GM21447 (cell line): ENCODE data around the gene NACAD.
"Not testable (repeated sequence)": the region's sequence is repeated elsewhere in the genome, so short reads cannot be mapped to it uniquely, and the experiment has no call there.

Experiments used
- ATAC-seq: cut with Tn5 transposase; IDR thresholded peaks from one replicate; pipeline ENCODE4 v1.9.1; 2021; ENCODE audit not compliant: unreplicated experiment

The NACAD gene

GRCh38 chr7:45060295-45060694, 28.5 kb downstream of the NACAD start:
- ATAC-seq, result no peak

- no peak for ATAC-seq
Observed at GRCh38 chr7:45057878-45058277, 30.9 kb downstream of the NACAD start.

- no peak for ATAC-seq
Observed at GRCh38 chr7:45055594-45056219, 33.1 kb downstream of the NACAD start.

- no peak for ATAC-seq
Observed at GRCh38 chr7:45055016-45055415, 33.8 kb downstream of the NACAD start.

- ATAC-seq, result no peak
Observed at GRCh38 chr7:45054442-45054841, 34.3 kb downstream of the NACAD start.

GRCh38 chr7:45053941-45054340, 34.8 kb downstream of the NACAD start:
- no peak for ATAC-seq

- ATAC-seq, result no peak
Observed at GRCh38 chr7:45053401-45053800, 35.4 kb downstream of the NACAD start.

- no peak for ATAC-seq
Observed at GRCh38 chr7:45052011-45052410, 36.8 kb downstream of the NACAD start.

GRCh38 chr7:45050198-45050597, 38.6 kb downstream of the NACAD start:
- ATAC-seq, result no peak

- no peak for ATAC-seq
Observed at GRCh38 chr7:45048748-45049147, 40.0 kb downstream of the NACAD start.

GRCh38 chr7:45044338-45044737, 44.4 kb downstream of the NACAD start:
- ATAC-seq, result no peak

- ATAC-seq, result no peak
Observed at GRCh38 chr7:45039106-45039505, 49.7 kb downstream of the NACAD start.

GRCh38 chr7:45037876-45038275, 50.9 kb downstream of the NACAD start:
- no peak for ATAC-seq

GRCh38 chr7:45036796-45037195, 52.0 kb downstream of the NACAD start:
- no peak for ATAC-seq

GRCh38 chr7:45036317-45036716, 52.5 kb downstream of the NACAD start:
- ATAC-seq, result no peak

- ATAC-seq, result no peak
Observed at GRCh38 chr7:45035893-45036292, 52.9 kb downstream of the NACAD start.

GRCh38 chr7:45035371-45035770, 53.4 kb downstream of the NACAD start:
- ATAC-seq, result no peak

- not testable (repeated sequence) for ATAC-seq
Observed at GRCh38 chr7:45034710-45035109, 54.1 kb downstream of the NACAD start.

- no peak for ATAC-seq
Observed at GRCh38 chr7:45033931-45034290, 54.9 kb downstream of the NACAD start.

GRCh38 chr7:45033261-45033930, 55.4 kb downstream of the NACAD start:
- ATAC-seq, result no peak

- ATAC-seq, result no peak
Observed at GRCh38 chr7:45032421-45032820, 56.3 kb downstream of the NACAD start.

GRCh38 chr7:45031829-45032228, 56.9 kb downstream of the NACAD start:
- no peak for ATAC-seq
